SU-DHL-6 (cell line): ENCODE data around the gene TRIM58.

Experiments
- CTCF ChIP-seq: fragments of 200-600 bp; sonication (generic); IDR thresholded peaks from one replicate; pipeline ENCODE4 v1.5.1; 2017; ENCODE audit warnings: antibody characterized with exemption, mild to moderate bottlenecking, low read length, moderate library complexity; ENCODE audit not compliant: insufficient read depth, poor library complexity, severe bottlenecking
- EZH2phosphoT487 ChIP-seq: fragments of 200-600 bp; sonication (generic), shearing (Covaris generic); conservative IDR thresholded peaks from 2 replicates; pipeline ENCODE4 v1.6.1; 2018; ENCODE audit warnings: mild to moderate bottlenecking, antibody characterized with exemption, low read length, moderate library complexity, mixed read lengths

GRCh38 chr1:247857985-247858619, 1.1 kb downstream of the TRIM58 start:
- TF ChIP-seq CTCF (no peak), EZH2phosphoT487 (no peak)
